HUES6 (cell line): ENCODE data around the gene AIMP1.

Experiments used
- H3K27ac ChIP-seq: 2 replicates; pipeline ENCODE4 v1.7.0; 2013; ENCODE audit warnings: low read depth, mild to moderate bottlenecking, low read length, inconsistent platforms
- H3K27me3 ChIP-seq: 2 replicates; pipeline ENCODE4 v1.6.1; 2013; ENCODE audit warnings: low read length; ENCODE audit not compliant: control insufficient read depth, insufficient read depth
- H3K36me3 ChIP-seq: 2 replicates; pipeline ENCODE4 v1.6.1; 2013; ENCODE audit warnings: low read length; ENCODE audit not compliant: control insufficient read depth, insufficient read depth
- H3K4me1 ChIP-seq: 2 replicates; pipeline ENCODE4 v1.6.1; 2013; ENCODE audit warnings: low read length; ENCODE audit not compliant: control insufficient read depth, insufficient read depth
- H3K4me3 ChIP-seq: 2 replicates; pipeline ENCODE4 v1.5.1; 2013; ENCODE audit warnings: low read depth, low read length
- H3K9ac ChIP-seq: one replicate; pipeline ENCODE4 v1.6.1; 2013; ENCODE audit warnings: mild to moderate bottlenecking, low read length
- H3K9me3 ChIP-seq: 2 replicates; pipeline ENCODE4 v1.6.1; 2013; ENCODE audit warnings: low read depth, low read length; ENCODE audit not compliant: control insufficient read depth, insufficient read depth

The AIMP1 gene

GRCh38 chr4:106294062-106294461 lies 22.3 kb upstream of the AIMP1 start:
- no peak overlapping the region for H3K4me3 ChIP-seq
- H3K9me3 ChIP-seq: no peaks in the 10 kb centered on the region
- H3K9ac ChIP-seq: no peak overlapping the region
- peaks cover 10% of the 10 kb centered on the region for H3K36me3 ChIP-seq
- H3K4me1 ChIP-seq: peaks cover 12% of the 10 kb centered on the region
- no peak overlapping the region for H3K27ac ChIP-seq
- H3K27me3 ChIP-seq: no peaks in the 10 kb centered on the region

- Histone ChIP-seq H3K4me3 (no peak overlapping the region), H3K27ac (peak overlapping the region; percentile 88), H3K9me3 (no peaks in the 10 kb centered on the region), H3K27me3 (no peaks in the 10 kb centered on the region), H3K4me1 (peaks cover 25% of the 10 kb centered on the region), H3K9ac (no peak overlapping the region), H3K36me3 (peaks cover 19% of the 10 kb centered on the region)
These were observed 18.9 kb upstream of the AIMP1 start for GRCh38 chr4:106297245-106298035.

- Histone ChIP-seq H3K27ac (no peak overlapping the region), H3K4me3 (no peak overlapping the region), H3K9me3 (no peaks in the 10 kb centered on the region), H3K27me3 (no peaks in the 10 kb centered on the region), H3K4me1 (peaks cover 41% of the 10 kb centered on the region), H3K9ac (no peak overlapping the region), H3K36me3 (peaks cover 10% of the 10 kb centered on the region)
These were observed 16.4 kb upstream of the AIMP1 start for GRCh38 chr4:106299977-106300376.

- Histone ChIP-seq H3K9ac (no peak overlapping the region), H3K9me3 (no peaks in the 10 kb centered on the region), H3K27ac (no peak overlapping the region), H3K4me3 (no peak overlapping the region), H3K4me1 (peaks cover 44% of the 10 kb centered on the region), H3K27me3 (no peaks in the 10 kb centered on the region), H3K36me3 (peaks cover 10% of the 10 kb centered on the region)
These were observed 14.8 kb upstream of the AIMP1 start for GRCh38 chr4:106301393-106302061.

- no peaks in the 10 kb centered on the region for H3K27me3 ChIP-seq
- no peak overlapping the region for H3K4me3 ChIP-seq
- peaks cover 39% of the 10 kb centered on the region for H3K4me1 ChIP-seq
- H3K36me3 ChIP-seq: peaks cover 11% of the 10 kb centered on the region
- no peak overlapping the region; the same call in 1 of the 2 replicates for H3K27ac ChIP-seq
- no peak overlapping the region for H3K9ac ChIP-seq
- H3K9me3 ChIP-seq: no peaks in the 10 kb centered on the region
These were observed 14.3 kb upstream of the AIMP1 start for GRCh38 chr4:106302062-106302438.

- H3K9me3 ChIP-seq: no peaks in the 10 kb centered on the region
- H3K9ac ChIP-seq: no peak overlapping the region
- H3K4me3 ChIP-seq: no peak overlapping the region
- peaks cover 15% of the 10 kb centered on the region for H3K36me3 ChIP-seq
- H3K27ac ChIP-seq: peak overlapping the region; percentile 49; the same call in 1 of the 2 replicates
- peaks cover 34% of the 10 kb centered on the region for H3K4me1 ChIP-seq
- H3K27me3 ChIP-seq: no peaks in the 10 kb centered on the region
These were observed 12.6 kb upstream of the AIMP1 start for GRCh38 chr4:106303548-106304281.

- Histone ChIP-seq H3K4me3 (no peak overlapping the region), H3K36me3 (peaks cover 15% of the 10 kb centered on the region), H3K9ac (no peak overlapping the region), H3K27me3 (no peaks in the 10 kb centered on the region), H3K27ac (peak overlapping the region; percentile 51; the same call in 1 of the 2 replicates), H3K9me3 (no peaks in the 10 kb centered on the region), H3K4me1 (peaks cover 34% of the 10 kb centered on the region)
These were observed 11.7 kb upstream of the AIMP1 start for GRCh38 chr4:106304632-106305031.

GRCh38 chr4:106305435-106306055 lies 10.8 kb upstream of the AIMP1 start:
- Histone ChIP-seq H3K4me1 (peaks cover 34% of the 10 kb centered on the region), H3K27me3 (no peaks in the 10 kb centered on the region), H3K9ac (no peak overlapping the region), H3K36me3 (peaks cover 8% of the 10 kb centered on the region), H3K27ac (0 out of 2 replicates have a peak overlapping the region, but pooled peaks have one; percentile 46), H3K4me3 (no peak overlapping the region), H3K9me3 (no peaks in the 10 kb centered on the region)

GRCh38 chr4:106306561-106306960 lies 9.8 kb upstream of the AIMP1 start:
- Histone ChIP-seq H3K4me1 (peaks cover 30% of the 10 kb centered on the region), H3K36me3 (peaks cover 6% of the 10 kb centered on the region; the same call in 1 of the 2 replicates), H3K27ac (no peak overlapping the region), H3K27me3 (no peaks in the 10 kb centered on the region), H3K9ac (no peak overlapping the region), H3K4me3 (no peak overlapping the region), H3K9me3 (no peaks in the 10 kb centered on the region)

- Histone ChIP-seq H3K27ac (no peak overlapping the region), H3K27me3 (no peaks in the 10 kb centered on the region), H3K4me3 (no peak overlapping the region), H3K9ac (no peak overlapping the region), H3K4me1 (0 out of 2 replicates have a peak, but pooled peaks cover 4% of the 10 kb centered on the region), H3K9me3 (no peaks in the 10 kb centered on the region), H3K36me3 (peaks cover 3% of the 10 kb centered on the region; the same call in 1 of the 2 replicates)
These were observed 4.0 kb upstream of the AIMP1 start for GRCh38 chr4:106312377-106312776.
